ENCODE measurements around the gene ARFGAP1. TPM values are rescaled to one million over a fixed set of nuclear protein-coding genes. Genes with fewer than 3 reads are reported as not detected.

ARFGAP1 gene
- total RNA-seq, 1 donor from 2014 or later = 67.0 TPM

GRCh38 chr20:63254606-63255384, 17.8 kb upstream of the ARFGAP1 start:
- DNase-seq = no peak
- no peak for TF ChIP-seq CTCF (IDR thresholded peaks at IDR 0.05)
- peaks cover 71% of the 10 kb centered on the region for H3K27me3 ChIP-seq
- intact Hi-C loops (cut with DNase I) = no loop called here
- no peak overlapping the region for H3K27ac ChIP-seq
- H3K36me3 ChIP-seq = no peaks in the 10 kb centered on the region
- no peak overlapping the region for H3K4me3 ChIP-seq
- peaks cover 6% of the 10 kb centered on the region for H3K4me1 ChIP-seq
- no peaks in the 10 kb centered on the region for H3K9me3 ChIP-seq
- no peak for ATAC-seq

- intact Hi-C loops (cut with DNase I) = no loop called here
- Histone ChIP-seq H3K4me3 (no peak overlapping the region), H3K27ac (no peak overlapping the region), H3K4me1 (peaks cover 6% of the 10 kb centered on the region), H3K27me3 (peaks cover 77% of the 10 kb centered on the region), H3K36me3 (no peaks in the 10 kb centered on the region), H3K9me3 (no peaks in the 10 kb centered on the region)
- ATAC-seq = no peak
- TF ChIP-seq CTCF (IDR thresholded peaks at IDR 0.05) = no peak
- no peak for DNase-seq
Observed at GRCh38 chr20:63255931-63256704, 16.5 kb upstream of the ARFGAP1 start.

GRCh38 chr20:63256954-63257353, 15.7 kb upstream of the ARFGAP1 start:
- ATAC-seq = no peak
- Histone ChIP-seq H3K27me3 (peaks cover 81% of the 10 kb centered on the region), H3K4me3 (no peak overlapping the region), H3K4me1 (peaks cover 6% of the 10 kb centered on the region), H3K27ac (no peak overlapping the region), H3K9me3 (no peaks in the 10 kb centered on the region), H3K36me3 (no peaks in the 10 kb centered on the region)
- DNase-seq = no peak
- TF ChIP-seq CTCF (IDR thresholded peaks at IDR 0.05) = no peak
- intact Hi-C loops (cut with DNase I) = no loop called here

- no peak for DNase-seq
- intact Hi-C loops (cut with DNase I) = no loop called here
- peaks cover 78% of the 10 kb centered on the region for H3K27me3 ChIP-seq
Observed at GRCh38 chr20:63257629-63258028, 15.0 kb upstream of the ARFGAP1 start.

GRCh38 chr20:63258781-63259180, 13.8 kb upstream of the ARFGAP1 start:
- ATAC-seq (no peak), DNase-seq (no peak)
- intact Hi-C loops (cut with DNase I) = no loop called here
- no peaks in the 10 kb centered on the region for H3K4me1 ChIP-seq
- no peaks in the 10 kb centered on the region for H3K9me3 ChIP-seq
- no peak for TF ChIP-seq CTCF (IDR thresholded peaks at IDR 0.05)
- no peak overlapping the region for H3K4me3 ChIP-seq
- no peak overlapping the region for H3K27ac ChIP-seq
- peaks cover 70% of the 10 kb centered on the region for H3K27me3 ChIP-seq
- no peaks in the 10 kb centered on the region for H3K36me3 ChIP-seq

More at GRCh38 chr20:63257629-63258028, 15.0 kb upstream of the ARFGAP1 start:
- peaks cover 6% of the 10 kb centered on the region for H3K4me1 ChIP-seq
- H3K27ac ChIP-seq = no peak overlapping the region
- TF ChIP-seq CTCF (IDR thresholded peaks at IDR 0.05) = no peak
- no peaks in the 10 kb centered on the region for H3K9me3 ChIP-seq
- no peaks in the 10 kb centered on the region for H3K36me3 ChIP-seq
- H3K4me3 ChIP-seq = no peak overlapping the region
- no peak for ATAC-seq
